K562 (cell line): Measurements from ENCODE around the gene ERCC1. TPM values are rescaled to one million over a fixed set of nuclear protein-coding genes. Genes with fewer than 3 reads are reported as not detected.

Experiments
- ARNT ChIP-seq, 2 experiments: fragments of 450-650 bp; IDR thresholded peaks; 2 replicates each; pipeline ENCODE4 v1.6.1; 2016; ENCODE audit warnings: mild to moderate bottlenecking in 1 of 2
- BRCA1 ChIP-seq, 2 experiments: fragments of 450-650 bp in 1 of 2; sonication (generic) in 1 of 2; formaldehyde crosslinking in 1 of 2; IDR thresholded peaks; 2 replicates each; pipeline versions ENCODE4 v1.5.0 to v1.6.1; 2017 to 2020; ENCODE audit warnings: mild to moderate bottlenecking in 1 of 2, missing genetic modification reagents in 1 of 2
- ESRRA ChIP-seq: fragments of 450-650 bp; IDR thresholded peaks from 2 replicates; pipeline ENCODE4 v1.6.1; 2014; ENCODE audit warnings: low read depth, mild to moderate bottlenecking, moderate library complexity, borderline replicate concordance
- FIP1L1 ChIP-seq: fragments of 200-400 bp; formaldehyde crosslinking; IDR thresholded peaks from 2 replicates; pipeline ENCODE4 v1.6.1; 2018; ENCODE audit warnings: mild to moderate bottlenecking, low read depth, low read length; ENCODE audit not compliant: poor library complexity, severe bottlenecking
- GABPB2 ChIP-seq: fragments of 250-450 bp; sonication (Bioruptor Pico); conservative IDR thresholded peaks from 2 replicates; pipeline ENCODE4 v1.5.1; 2021; ENCODE audit warnings: mild to moderate bottlenecking
- HDAC1 ChIP-seq, 2 experiments: fragments of 450-650 bp; IDR thresholded peaks; 2 replicates each; pipeline ENCODE4 v1.6.1; 2016 to 2017; ENCODE audit warnings: inconsistent platforms in 1 of 2, mild to moderate bottlenecking in 1 of 2, moderate library complexity in 1 of 2
- MCM5 ChIP-seq: fragments of 450-650 bp; IDR thresholded peaks from 2 replicates; pipeline ENCODE4 v1.6.1; 2016; ENCODE audit warnings: low read depth
- MIER1 ChIP-seq: fragments of 450-650 bp; IDR thresholded peaks from 2 replicates; pipeline ENCODE4 v1.6.1; 2016; ENCODE audit warnings: antibody characterized with exemption, mild to moderate bottlenecking, low read depth
- NR1H2 ChIP-seq: sonication (generic); formaldehyde crosslinking; IDR thresholded peaks from 2 replicates; pipeline ENCODE4 v1.4.0; 2020; ENCODE audit warnings: mild to moderate bottlenecking, missing genetic modification reagents
- NR3C1 ChIP-seq: sonication (generic); formaldehyde crosslinking; IDR thresholded peaks from 2 replicates; pipeline ENCODE4 v1.8.1; 2022; ENCODE audit warnings: missing genetic modification reagents
- XRCC5 ChIP-seq: fragments of 200-400 bp; formaldehyde crosslinking; IDR thresholded peaks from 2 replicates; pipeline ENCODE4 v1.6.1; 2017; ENCODE audit warnings: low read depth, mild to moderate bottlenecking, low read length
- ZNF695 ChIP-seq: fragments of 450-650 bp; formaldehyde crosslinking; IDR thresholded peaks from 2 replicates; pipeline ENCODE4 v1.4.0; 2020; ENCODE audit warnings: mild to moderate bottlenecking, moderate library complexity
- polyA plus RNA-seq, 8 experiments: library from polyadenylated mRNA; depleted of rRNA in 4 of 8; stranded (reverse) in 5 of 8; unstranded in 3 of 8; fragments of >200 nt; fragmentation: Nextera tagmentation in 2 of 8; fragmentation: Illumina TruSeq in 1 of 8; extraction: Ambion mirVana in 2 of 8; extraction: Trizol in 1 of 8; gene quantifications; 2 replicates each; pipeline versions ENCODE4 v1.2.1 to v1.2.3, GENCODE V29; 2011 to 2014; ENCODE audit warnings: inconsistent platforms in 1 of 8, missing spikeins in 1 of 8
- total RNA-seq, 7 experiments: library from RNA; depleted of rRNA in 6 of 7; stranded (reverse); fragments of >200 nt in 6 of 7; fragmentation: Illumina TruSeq in 2 of 7; extraction: Trizol in 2 of 7; gene quantifications; 2 replicates each; pipeline versions ENCODE4 v1.2.1 to v1.2.3, GENCODE V29; 2011 to 2021; ENCODE audit warnings: low replicate concordance in 1 of 7
- TF ChIP-seq, protein P1 (sequence below): sonication (generic); formaldehyde crosslinking; IDR thresholded peaks from 2 replicates; pipeline ENCODE4 v1.8.0; 2022; ENCODE audit warnings: mild to moderate bottlenecking, missing genetic modification reagents
- TF ChIP-seq, protein P2 (sequence below): IDR thresholded peaks from 2 replicates; pipeline ENCODE4 v1.6.1; 2016; ENCODE audit warnings: missing genetic modification characterization, missing compliant biosample characterization
- TF ChIP-seq, protein P3 (sequence below): sonication (generic); formaldehyde crosslinking; IDR thresholded peaks from 2 replicates; pipeline ENCODE4 v1.8.1; 2023; ENCODE audit warnings: mild to moderate bottlenecking, missing genetic modification reagents, moderate library complexity
- TF ChIP-seq, protein P4 (sequence below): fragments of 450-650 bp; IDR thresholded peaks from 2 replicates; pipeline ENCODE4 v1.6.1; 2016; ENCODE audit warnings: antibody characterized with exemption
- TF ChIP-seq, protein P5 (sequence below): sonication (generic); formaldehyde crosslinking; IDR thresholded peaks from 2 replicates; pipeline ENCODE4 v1.8.1; 2023; ENCODE audit warnings: mild to moderate bottlenecking, missing genetic modification reagents

The ERCC1 gene
- total and polyA plus RNA-seq, 9 of the 15 experiments (the other 6 are each of a cell fraction or from before 2014, with no cell fraction given), result 9.3 to 92.6 (median 60.0) TPM

DNA sequence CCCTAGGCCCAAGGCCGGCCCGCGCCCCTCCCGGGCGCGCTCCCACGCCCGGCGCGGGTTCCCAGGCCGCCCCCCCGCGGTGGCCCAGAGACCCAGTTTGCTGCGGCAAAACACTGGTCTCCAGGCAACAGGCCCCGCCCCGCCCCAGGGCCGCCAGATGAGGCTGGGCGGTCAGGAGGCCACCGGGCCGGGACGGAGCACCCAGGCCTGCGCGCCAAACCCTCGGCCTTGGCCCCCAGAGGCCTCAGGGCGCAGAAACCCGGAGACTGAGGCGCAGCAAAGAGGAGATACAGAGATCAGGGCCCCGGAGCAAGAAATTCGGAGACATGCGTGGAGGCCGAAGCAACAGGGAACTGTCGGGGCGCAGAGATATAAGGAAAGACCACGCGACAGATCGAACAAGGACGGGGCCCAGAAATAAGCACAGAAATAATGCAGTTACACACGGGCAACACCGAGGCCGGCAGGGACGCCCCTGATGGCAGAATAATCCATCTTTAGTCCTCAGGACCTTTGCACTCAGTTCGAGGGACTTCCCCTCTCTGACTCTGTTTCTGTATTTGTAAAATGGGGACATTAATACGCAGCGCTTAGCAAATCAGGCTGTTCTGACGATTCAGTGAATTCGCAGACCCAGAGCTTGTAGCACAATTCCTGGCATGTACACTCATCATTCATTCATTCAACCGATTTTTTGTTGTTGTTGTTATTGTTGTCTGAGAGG lies 20.8 kb upstream of the ERCC1 start (continued):
- TF ChIP-seq, protein P1, sequence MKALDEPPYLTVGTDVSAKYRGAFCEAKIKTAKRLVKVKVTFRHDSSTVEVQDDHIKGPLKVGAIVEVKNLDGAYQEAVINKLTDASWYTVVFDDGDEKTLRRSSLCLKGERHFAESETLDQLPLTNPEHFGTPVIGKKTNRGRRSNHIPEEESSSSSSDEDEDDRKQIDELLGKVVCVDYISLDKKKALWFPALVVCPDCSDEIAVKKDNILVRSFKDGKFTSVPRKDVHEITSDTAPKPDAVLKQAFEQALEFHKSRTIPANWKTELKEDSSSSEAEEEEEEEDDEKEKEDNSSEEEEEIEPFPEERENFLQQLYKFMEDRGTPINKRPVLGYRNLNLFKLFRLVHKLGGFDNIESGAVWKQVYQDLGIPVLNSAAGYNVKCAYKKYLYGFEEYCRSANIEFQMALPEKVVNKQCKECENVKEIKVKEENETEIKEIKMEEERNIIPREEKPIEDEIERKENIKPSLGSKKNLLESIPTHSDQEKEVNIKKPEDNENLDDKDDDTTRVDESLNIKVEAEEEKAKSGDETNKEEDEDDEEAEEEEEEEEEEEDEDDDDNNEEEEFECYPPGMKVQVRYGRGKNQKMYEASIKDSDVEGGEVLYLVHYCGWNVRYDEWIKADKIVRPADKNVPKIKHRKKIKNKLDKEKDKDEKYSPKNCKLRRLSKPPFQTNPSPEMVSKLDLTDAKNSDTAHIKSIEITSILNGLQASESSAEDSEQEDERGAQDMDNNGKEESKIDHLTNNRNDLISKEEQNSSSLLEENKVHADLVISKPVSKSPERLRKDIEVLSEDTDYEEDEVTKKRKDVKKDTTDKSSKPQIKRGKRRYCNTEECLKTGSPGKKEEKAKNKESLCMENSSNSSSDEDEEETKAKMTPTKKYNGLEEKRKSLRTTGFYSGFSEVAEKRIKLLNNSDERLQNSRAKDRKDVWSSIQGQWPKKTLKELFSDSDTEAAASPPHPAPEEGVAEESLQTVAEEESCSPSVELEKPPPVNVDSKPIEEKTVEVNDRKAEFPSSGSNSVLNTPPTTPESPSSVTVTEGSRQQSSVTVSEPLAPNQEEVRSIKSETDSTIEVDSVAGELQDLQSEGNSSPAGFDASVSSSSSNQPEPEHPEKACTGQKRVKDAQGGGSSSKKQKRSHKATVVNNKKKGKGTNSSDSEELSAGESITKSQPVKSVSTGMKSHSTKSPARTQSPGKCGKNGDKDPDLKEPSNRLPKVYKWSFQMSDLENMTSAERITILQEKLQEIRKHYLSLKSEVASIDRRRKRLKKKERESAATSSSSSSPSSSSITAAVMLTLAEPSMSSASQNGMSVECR (CRISPR knock-in tag), result no peak
- peak in 1 of 2 experiments; percentile 27; a peak in 1 of 4 replicates for TF ChIP-seq HDAC1 (IDR thresholded peaks at IDR 0.05)
- no peak for TF ChIP-seq ZNF695
- no peak for TF ChIP-seq MIER1
- TF ChIP-seq, protein P2, sequence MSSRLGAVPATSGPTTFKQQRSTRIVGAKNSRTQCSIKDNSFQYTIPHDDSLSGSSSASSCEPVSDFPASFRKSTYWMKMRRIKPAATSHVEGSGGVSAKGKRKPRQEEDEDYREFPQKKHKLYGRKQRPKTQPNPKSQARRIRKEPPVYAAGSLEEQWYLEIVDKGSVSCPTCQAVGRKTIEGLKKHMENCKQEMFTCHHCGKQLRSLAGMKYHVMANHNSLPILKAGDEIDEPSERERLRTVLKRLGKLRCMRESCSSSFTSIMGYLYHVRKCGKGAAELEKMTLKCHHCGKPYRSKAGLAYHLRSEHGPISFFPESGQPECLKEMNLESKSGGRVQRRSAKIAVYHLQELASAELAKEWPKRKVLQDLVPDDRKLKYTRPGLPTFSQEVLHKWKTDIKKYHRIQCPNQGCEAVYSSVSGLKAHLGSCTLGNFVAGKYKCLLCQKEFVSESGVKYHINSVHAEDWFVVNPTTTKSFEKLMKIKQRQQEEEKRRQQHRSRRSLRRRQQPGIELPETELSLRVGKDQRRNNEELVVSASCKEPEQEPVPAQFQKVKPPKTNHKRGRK (tag), result no peak
- TF ChIP-seq ARNT (IDR thresholded peaks at IDR 0.05), result no peak
- TF ChIP-seq NR1H2 (CRISPR knock-in tag), result no peak
- TF ChIP-seq, protein P3, sequence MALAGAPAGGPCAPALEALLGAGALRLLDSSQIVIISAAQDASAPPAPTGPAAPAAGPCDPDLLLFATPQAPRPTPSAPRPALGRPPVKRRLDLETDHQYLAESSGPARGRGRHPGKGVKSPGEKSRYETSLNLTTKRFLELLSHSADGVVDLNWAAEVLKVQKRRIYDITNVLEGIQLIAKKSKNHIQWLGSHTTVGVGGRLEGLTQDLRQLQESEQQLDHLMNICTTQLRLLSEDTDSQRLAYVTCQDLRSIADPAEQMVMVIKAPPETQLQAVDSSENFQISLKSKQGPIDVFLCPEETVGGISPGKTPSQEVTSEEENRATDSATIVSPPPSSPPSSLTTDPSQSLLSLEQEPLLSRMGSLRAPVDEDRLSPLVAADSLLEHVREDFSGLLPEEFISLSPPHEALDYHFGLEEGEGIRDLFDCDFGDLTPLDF (CRISPR knock-in tag), result peak; percentile 50; the same call in 1 of the 2 replicates
- TF ChIP-seq NR3C1, result no peak
- peak; percentile 66; the same call in 1 of the 2 replicates for TF ChIP-seq XRCC5
- no peak for TF ChIP-seq BRCA1 (IDR thresholded peaks at IDR 0.05)
- TF ChIP-seq BRCA1 (CRISPR knock-in tag; IDR thresholded peaks at IDR 0.05), result no peak
- TF ChIP-seq FIP1L1, result no peak
- TF ChIP-seq ESRRA, result peak; percentile 10; the same call in 1 of the 2 replicates
- no peak for TF ChIP-seq GABPB2 (CRISPR knock-in tag)
- TF ChIP-seq, protein P4, sequence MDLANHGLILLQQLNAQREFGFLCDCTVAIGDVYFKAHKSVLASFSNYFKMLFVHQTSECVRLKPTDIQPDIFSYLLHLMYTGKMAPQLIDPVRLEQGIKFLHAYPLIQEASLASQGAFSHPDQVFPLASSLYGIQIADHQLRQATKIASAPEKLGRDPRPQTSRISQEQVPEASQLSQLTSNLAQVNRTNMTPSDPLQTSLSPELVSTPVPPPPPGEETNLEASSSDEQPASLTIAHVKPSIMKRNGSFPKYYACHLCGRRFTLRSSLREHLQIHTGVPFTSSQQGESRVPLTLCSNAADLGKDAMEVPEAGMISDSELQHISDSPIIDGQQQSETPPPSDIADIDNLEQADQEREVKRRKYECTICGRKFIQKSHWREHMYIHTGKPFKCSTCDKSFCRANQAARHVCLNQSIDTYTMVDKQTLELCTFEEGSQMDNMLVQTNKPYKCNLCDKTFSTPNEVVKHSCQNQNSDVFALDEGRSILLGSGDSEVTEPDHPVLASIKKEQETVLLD, result peak; percentile 37; the same call in 1 of the 2 replicates
- no peak for TF ChIP-seq MCM5
- TF ChIP-seq, protein P5, sequence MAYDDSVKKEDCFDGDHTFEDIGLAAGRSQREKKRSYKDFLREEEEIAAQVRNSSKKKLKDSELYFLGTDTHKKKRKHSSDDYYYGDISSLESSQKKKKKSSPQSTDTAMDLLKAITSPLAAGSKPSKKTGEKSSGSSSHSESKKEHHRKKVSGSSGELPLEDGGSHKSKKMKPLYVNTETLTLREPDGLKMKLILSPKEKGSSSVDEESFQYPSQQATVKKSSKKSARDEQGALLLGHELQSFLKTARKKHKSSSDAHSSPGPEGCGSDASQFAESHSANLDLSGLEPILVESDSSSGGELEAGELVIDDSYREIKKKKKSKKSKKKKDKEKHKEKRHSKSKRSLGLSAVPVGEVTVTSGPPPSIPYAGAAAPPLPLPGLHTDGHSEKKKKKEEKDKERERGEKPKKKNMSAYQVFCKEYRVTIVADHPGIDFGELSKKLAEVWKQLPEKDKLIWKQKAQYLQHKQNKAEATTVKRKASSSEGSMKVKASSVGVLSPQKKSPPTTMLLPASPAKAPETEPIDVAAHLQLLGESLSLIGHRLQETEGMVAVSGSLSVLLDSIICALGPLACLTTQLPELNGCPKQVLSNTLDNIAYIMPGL (CRISPR knock-in tag), result no peak
